CD1c-positive myeloid dendritic cell (primary cell): ENCODE measurements around the gene RASGRF1.
"Not testable (repeated sequence)": the region's sequence is repeated elsewhere in the genome, so short reads cannot be mapped to it uniquely, and the experiment has no call there.

Source experiments
- DNase-seq: peaks from one replicate; pipeline ENCODE4 v3.0.0-alpha.2; 2016; ENCODE audit errors: extremely low spot score

The RASGRF1 gene

GRCh38 chr15:79041601-79042168 is 48.9 kb downstream of the RASGRF1 start:
- DNase-seq, result no peak

DNA sequence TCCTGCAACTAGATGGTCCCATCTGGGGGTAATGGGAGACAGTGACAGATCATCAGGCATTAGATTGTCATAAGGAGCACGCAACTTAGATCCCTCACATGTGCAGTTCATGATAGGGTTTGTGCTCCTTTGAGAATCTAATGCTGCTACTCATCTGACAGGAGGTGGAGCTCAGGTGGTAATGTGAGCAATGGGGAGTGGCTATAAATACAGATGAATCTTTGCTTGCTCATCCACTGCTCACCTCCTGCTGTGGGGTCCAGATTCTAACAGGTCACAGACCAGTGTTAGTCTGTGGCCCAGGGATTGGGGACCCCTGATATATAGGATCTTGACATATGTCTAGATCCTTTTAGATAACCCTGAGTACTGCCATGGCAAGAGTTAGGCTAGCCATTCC is 52.7 kb downstream of the RASGRF1 start:
- DNase-seq, result no peak

- no peak for DNase-seq
Measured at GRCh38 chr15:79036323-79036722, 54.3 kb downstream of the RASGRF1 start.

- DNase-seq, result no peak
Measured at GRCh38 chr15:79035814-79036213, 54.8 kb downstream of the RASGRF1 start.

GRCh38 chr15:79035111-79035601 is 55.4 kb downstream of the RASGRF1 start:
- no peak for DNase-seq

GRCh38 chr15:79034284-79034683 is 56.3 kb downstream of the RASGRF1 start:
- DNase-seq, result no peak

GRCh38 chr15:79032656-79033055 is 57.9 kb downstream of the RASGRF1 start:
- DNase-seq, result peak; percentile 53

GRCh38 chr15:79031821-79032220 is 58.8 kb downstream of the RASGRF1 start:
- no peak for DNase-seq

- no peak for DNase-seq
Measured at GRCh38 chr15:79031201-79031600, 59.4 kb downstream of the RASGRF1 start.

DNA sequence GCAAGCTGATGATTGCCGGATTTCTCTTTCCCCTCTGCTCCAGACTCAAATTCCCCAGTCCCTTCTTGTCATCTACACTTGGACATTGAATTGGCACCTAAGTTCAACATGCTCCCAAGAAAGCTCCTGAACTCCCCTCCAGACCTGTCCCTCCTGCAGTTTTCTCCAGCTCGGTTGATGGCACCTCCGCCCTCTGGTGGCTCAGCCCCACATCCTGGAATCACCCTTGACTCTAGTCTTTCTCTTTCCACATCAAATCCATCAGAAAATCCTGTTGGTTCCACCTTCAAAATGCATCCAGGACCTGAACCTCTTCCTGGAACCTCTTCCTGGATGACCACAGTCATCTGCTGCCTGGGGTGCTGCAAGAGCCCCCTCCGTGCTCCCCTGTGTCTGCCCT is 60.1 kb downstream of the RASGRF1 start:
- DNase-seq, result no peak

GRCh38 chr15:79028411-79028964 is 62.1 kb downstream of the RASGRF1 start:
- DNase-seq, result peak; percentile 62

GRCh38 chr15:79027532-79028410 is 62.8 kb downstream of the RASGRF1 start:
- DNase-seq, result no peak

DNA sequence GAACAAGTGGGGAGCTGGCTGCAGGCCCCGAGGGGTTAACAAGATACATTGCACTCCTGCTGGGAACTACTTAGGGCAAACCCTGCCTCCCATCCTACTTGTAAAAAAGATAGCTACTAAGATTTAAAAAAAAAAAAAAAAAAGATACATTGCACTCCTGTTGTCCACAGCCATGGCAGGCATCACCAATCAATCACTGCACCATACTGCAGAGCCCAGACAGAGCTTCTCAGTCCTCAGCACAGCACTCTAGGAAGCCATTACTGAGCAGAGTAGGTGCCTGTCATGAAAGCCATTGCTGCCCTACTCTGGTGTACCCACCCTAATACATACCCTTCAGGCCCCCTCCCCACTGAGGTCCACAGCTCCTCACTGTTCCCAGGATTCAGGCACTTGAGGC is 64.8 kb downstream of the RASGRF1 start:
- no peak for DNase-seq

DNA sequence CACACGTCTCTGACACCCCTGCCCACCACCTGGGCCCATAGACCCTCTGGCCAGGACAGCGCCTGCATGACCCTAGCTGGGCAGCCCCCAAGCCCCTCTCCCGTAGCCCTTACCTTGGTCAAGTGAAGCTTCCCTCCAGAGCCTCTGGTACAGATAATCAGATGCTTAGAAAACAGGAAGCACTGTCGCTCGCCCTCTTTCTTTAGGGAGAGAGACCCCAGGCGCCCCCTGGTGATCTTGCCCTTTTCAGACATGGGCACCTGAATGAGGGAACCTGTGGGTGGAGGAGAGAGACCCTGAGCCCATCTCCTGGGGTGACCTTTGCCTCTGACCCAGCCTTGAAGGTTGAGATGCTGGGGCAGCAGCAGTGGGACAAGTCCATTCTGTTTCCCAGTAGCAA is 65.4 kb downstream of the RASGRF1 start:
- peak; percentile 45 for DNase-seq

DNA sequence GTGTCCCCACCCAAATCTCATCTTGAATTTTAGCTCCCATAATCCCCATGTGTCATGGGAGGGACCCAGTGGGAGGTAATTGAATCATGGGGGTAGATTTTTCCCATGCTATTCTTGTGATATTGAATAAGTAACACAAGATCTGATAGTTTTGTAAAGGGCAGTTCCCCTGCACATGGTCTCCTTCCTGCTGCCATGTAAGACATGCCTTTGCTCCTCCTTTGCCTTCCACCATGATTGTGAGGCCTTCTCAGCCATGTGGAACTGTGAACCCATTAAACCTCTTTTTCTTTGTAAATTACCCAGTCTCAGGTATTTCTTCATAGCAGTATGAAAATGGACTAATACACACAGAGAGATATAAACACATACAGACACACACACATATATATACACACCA is 66.1 kb downstream of the RASGRF1 start:
- DNase-seq, result not testable (repeated sequence)

DNA sequence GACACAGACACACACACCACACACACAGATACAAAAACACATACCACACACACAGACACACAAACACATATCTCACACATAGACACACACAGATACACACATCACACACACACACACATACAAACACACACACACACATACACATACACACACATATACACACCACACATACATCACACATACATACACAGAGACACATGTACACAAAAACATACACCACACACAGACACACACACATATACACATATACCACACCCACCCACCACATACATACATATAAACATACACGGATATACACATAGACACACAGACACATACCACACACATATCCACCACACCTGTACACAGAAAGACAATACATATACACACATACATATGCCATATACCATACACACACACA is 66.7 kb downstream of the RASGRF1 start:
- DNase-seq, result no peak

- DNase-seq, result no peak
Measured at GRCh38 chr15:79023546-79023890, 67.1 kb downstream of the RASGRF1 start.

DNA sequence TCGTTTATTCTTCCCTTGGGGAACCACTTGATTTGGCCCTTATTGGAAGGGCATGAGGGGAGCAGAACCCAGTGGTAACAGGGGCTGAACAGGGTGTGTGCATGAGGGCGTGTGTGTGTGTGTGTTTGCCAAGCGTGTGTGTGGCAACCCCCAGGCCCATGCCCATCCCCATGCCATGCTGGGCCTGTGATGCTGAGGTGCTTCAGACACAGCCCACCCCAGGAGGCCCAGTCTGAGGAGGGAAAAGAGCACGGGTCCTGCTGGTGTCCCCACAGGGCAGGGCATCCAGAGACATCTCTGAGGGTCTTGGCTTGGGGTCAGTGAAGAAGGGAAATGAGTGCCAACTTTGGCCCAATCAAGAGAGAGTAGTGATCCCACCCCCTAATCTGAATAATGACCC is 71.6 kb downstream of the RASGRF1 start:
- no peak for DNase-seq

GRCh38 chr15:79017953-79018352 is 72.6 kb downstream of the RASGRF1 start:
- no peak for DNase-seq

DNA sequence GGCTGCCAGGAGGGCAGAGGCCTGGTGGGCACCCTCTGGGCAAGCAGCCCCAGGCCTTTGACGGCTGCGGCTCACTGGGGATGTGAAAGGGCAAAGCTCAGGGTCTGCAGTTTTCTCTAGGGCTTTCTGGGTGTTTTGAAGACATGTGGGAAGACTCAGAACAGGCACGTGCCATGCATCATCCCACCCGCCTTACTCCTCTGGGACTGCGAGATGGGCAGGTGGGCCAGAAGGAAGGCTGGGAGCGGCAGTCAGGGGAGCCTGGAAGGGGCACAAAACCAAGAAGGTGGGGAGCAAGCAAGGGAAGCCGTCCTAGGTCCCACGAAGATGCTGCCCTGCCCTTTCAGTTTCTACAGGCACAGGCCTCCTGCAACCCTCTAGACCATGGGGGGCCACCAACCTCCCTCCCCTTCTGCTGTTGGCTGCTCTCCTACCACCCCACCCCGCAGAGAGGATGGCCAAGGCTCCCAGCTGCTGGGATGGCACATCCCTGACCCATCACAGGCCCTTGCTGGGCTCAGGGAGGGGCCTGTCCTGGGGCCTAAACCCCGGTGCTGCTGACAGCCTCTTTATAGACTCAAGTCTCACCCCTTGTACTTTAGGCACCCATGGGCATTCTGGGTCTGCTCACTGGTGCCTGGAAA is 73.9 kb downstream of the RASGRF1 start:
- DNase-seq, result no peak

DNA sequence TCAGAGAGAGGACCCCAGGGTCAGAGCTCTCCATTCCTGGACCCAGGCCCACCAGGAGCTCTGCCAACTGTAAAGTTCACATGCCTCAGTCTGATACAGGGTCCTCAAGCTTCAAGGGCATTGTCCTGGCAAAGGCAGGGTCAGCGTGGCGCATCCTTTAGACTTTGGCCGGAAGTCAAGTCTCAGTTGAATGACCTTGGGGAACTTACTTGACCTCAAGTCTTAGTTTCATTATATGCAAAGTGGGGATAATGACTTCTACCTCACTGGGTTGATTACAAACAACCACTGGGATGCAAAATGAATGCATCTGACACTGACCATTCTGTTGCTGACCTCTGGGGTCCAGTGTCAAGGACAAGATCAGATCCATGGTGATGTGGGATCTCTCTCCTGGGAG is 75.2 kb downstream of the RASGRF1 start:
- DNase-seq, result no peak

DNA sequence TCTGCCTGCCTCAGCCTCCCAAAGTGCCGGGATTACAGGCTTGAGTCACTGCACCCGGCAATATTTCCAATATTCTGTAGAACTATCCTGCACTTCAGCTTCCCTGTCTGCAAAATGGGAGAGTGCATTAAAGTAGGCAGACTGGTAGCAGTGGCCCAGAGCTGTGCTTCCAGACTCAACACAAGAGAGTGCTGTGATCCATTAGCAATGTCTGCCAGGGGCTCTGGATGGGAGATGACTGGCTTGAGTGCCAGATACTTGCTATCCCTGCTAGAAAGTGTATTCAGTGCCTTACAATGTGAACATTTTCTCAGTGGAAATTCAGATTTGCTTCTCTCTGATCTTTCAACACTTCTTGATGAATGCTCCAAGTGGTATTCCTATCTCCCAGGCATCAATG is 80.3 kb downstream of the RASGRF1 start:
- no peak for DNase-seq

GRCh38 chr15:79009379-79009778 is 81.2 kb downstream of the RASGRF1 start:
- DNase-seq, result no peak
